ENCODE results near the gene MEI4. TPM values are rescaled to one million over a fixed set of nuclear protein-coding genes. Genes with fewer than 3 reads are reported as not detected.

Gene MEI4
- total and polyA plus RNA-seq, 2 of the 4 experiments (the other 2 are of a cell fraction): not detected

DNA sequence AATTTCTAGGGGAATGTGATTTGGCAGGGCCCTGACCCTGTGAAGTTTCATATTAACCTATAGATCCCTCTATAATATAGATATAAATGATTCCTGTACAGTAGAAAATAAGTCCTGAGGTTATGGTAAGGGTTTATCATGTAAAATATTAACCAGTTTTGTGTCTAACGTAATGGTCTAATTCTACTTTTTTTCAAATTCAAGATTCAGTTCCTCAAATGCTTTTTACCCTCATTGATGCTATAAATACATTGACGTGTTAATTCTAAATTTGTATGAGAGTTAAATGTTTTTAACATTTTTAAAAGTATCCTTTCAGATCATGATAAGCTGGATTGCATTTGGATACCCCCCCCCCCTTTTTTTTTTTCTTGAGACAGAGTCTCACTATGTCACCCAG is 169.4 kb downstream of the MEI4 start:
- no peak overlapping the region for H3K4me2 ChIP-seq (ENCODE audit: low read depth, low read length)
- no peak overlapping the region for H3K14ac ChIP-seq (replicated peaks; ENCODE audit: low read depth, low read length)
- H2BK120ac ChIP-seq (ENCODE audit: low read depth, low read length): no peak overlapping the region
- H3K27me3 ChIP-seq (ENCODE audit: control insufficient read depth, insufficient read depth, low read length): no peaks in the 10 kb centered on the region
- in situ Hi-C loops (cut with MboI; ENCODE audit: low sequenced_read_pairs): no loop called here
- POLR2A ChIA-PET (ENCODE audit: unreplicated experiment): no interaction called here
- H3K23ac ChIP-seq (ENCODE audit: low read depth, low read length): no peak overlapping the region
- no peak overlapping the region for H2BK15ac ChIP-seq (ENCODE audit: low read depth, low read length)
- H2AFZ ChIP-seq (replicated peaks; ENCODE audit: low read length, poor library complexity): no peak overlapping the region
- H2AK9ac ChIP-seq (replicated peaks; ENCODE audit: low read depth, low read length, poor library complexity): no peak overlapping the region
- no peak for TF ChIP-seq BHLHE40 (IDR thresholded peaks at IDR 0.05; ENCODE audit: low read depth, low read length)
- TF ChIP-seq FOS (IDR thresholded peaks at IDR 0.05; ENCODE audit: low read depth, low read length): no peak
- no peak for TF ChIP-seq SMC3 (IDR thresholded peaks at IDR 0.05; ENCODE audit: low read depth, low read length)
- no peak for TF ChIP-seq RFX5 (IDR thresholded peaks at IDR 0.05; ENCODE audit: low read depth, low read length)
- no peak for TF ChIP-seq RCOR1 (IDR thresholded peaks at IDR 0.05; ENCODE audit: insufficient replicate concordance, low read length)
- TF ChIP-seq CEBPB (IDR thresholded peaks at IDR 0.05; ENCODE audit: low read depth, low read length): no peak
- no peak for TF ChIP-seq MAFK (IDR thresholded peaks at IDR 0.05; ENCODE audit: low read depth, low read length)
- no peak for TF ChIP-seq CHD1 (IDR thresholded peaks at IDR 0.05; ENCODE audit: low read depth, low read length)
- no peak for TF ChIP-seq POLR2A (IDR thresholded peaks at IDR 0.05; ENCODE audit: low read depth, low read length)
- TF ChIP-seq ELK1 (IDR thresholded peaks at IDR 0.05; ENCODE audit: borderline replicate concordance, low read depth, low read length): no peak
- TF ChIP-seq USF2 (IDR thresholded peaks at IDR 0.05; ENCODE audit: low read depth, low read length): no peak
- no peak for TF ChIP-seq RAD21 (IDR thresholded peaks at IDR 0.05; ENCODE audit: low read length)
- TF ChIP-seq, protein P1, sequence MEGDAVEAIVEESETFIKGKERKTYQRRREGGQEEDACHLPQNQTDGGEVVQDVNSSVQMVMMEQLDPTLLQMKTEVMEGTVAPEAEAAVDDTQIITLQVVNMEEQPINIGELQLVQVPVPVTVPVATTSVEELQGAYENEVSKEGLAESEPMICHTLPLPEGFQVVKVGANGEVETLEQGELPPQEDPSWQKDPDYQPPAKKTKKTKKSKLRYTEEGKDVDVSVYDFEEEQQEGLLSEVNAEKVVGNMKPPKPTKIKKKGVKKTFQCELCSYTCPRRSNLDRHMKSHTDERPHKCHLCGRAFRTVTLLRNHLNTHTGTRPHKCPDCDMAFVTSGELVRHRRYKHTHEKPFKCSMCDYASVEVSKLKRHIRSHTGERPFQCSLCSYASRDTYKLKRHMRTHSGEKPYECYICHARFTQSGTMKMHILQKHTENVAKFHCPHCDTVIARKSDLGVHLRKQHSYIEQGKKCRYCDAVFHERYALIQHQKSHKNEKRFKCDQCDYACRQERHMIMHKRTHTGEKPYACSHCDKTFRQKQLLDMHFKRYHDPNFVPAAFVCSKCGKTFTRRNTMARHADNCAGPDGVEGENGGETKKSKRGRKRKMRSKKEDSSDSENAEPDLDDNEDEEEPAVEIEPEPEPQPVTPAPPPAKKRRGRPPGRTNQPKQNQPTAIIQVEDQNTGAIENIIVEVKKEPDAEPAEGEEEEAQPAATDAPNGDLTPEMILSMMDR (conservative IDR thresholded peaks at IDR 0.05; ENCODE audit: low read depth, low read length): no peak
- TF ChIP-seq MAZ (IDR thresholded peaks at IDR 0.05; ENCODE audit: borderline replicate concordance, low read depth, low read length): no peak
- TF ChIP-seq NFE2L2 (IDR thresholded peaks at IDR 0.05; ENCODE audit: low read depth, low read length): no peak
- no peak for TF ChIP-seq MXI1 (IDR thresholded peaks at IDR 0.05; ENCODE audit: borderline replicate concordance, low read depth, low read length)
- peaks cover 6% of the 10 kb centered on the region for H3K9me3 ChIP-seq (ENCODE audit: control insufficient read depth, insufficient read depth, low read length)
- no peak overlapping the region for H3K56ac ChIP-seq (ENCODE audit: extremely low read depth, insufficient read depth, low read length)
- no peak overlapping the region for H3K18ac ChIP-seq (ENCODE audit: low read depth, low read length)
- H3K4me1 ChIP-seq (ENCODE audit: control insufficient read depth, insufficient read depth, low read length): no peaks in the 10 kb centered on the region
- no peak overlapping the region for H4K5ac ChIP-seq (ENCODE audit: low read depth, low read length)
- ATAC-seq (ENCODE audit: low read depth) (no peak), DNase-seq (no peak)
- CTCF ChIA-PET: no interaction called here
- H3K9me1 ChIP-seq (ENCODE audit: insufficient read depth, low read length): no peaks in the 10 kb centered on the region
- BruUV-seq (replicated peaks): no TSS peak
- no peaks in the 10 kb centered on the region for H4K20me1 ChIP-seq (ENCODE audit: insufficient read depth, low read length)
- H3K36me3 ChIP-seq (ENCODE audit: control insufficient read depth, insufficient read depth, low read length): no peaks in the 10 kb centered on the region
- H4K8ac ChIP-seq (ENCODE audit: low read depth in 2 of 2, low read length in 2 of 2): no peak overlapping the region
- H2BK5ac ChIP-seq (ENCODE audit: low read depth, low read length, poor library complexity, severe bottlenecking): no peak overlapping the region
- dilution Hi-C loops (cut with HindIII; ENCODE audit: low sequenced_read_pairs, unreplicated experiment): no loop called here
- intact Hi-C loops (cut with micrococcal nuclease): no loop called here
- no peak overlapping the region for H3K4me3 ChIP-seq (ENCODE audit: insufficient read depth, low read depth, low read length)
- H4K91ac ChIP-seq (ENCODE audit: insufficient read depth, low read depth, low read length): no peak overlapping the region
- WGBS, 2 experiments (ENCODE audit: extremely low coverage in 2 of 2, insufficient read length in 1 of 2): no CpG with 5 or more reads among the region's 2 CpGs
- H3K4ac ChIP-seq (ENCODE audit: low read depth, low read length): no peak overlapping the region
- H2BK20ac ChIP-seq (ENCODE audit: low read depth, low read length): no peak overlapping the region
- H3K9ac ChIP-seq (ENCODE audit: low read depth, low read length): no peak overlapping the region
- no peak overlapping the region for H3K27ac ChIP-seq (ENCODE audit: insufficient read depth, low read length)
- no peaks in the 10 kb centered on the region for H3K79me1 ChIP-seq (ENCODE audit: low read depth in 1 of 2, low read length in 2 of 2)
- H2AK5ac ChIP-seq (ENCODE audit: low read depth, low read length): no peak overlapping the region
